T-helper 1 cell (primary cell): ENCODE measurements around the gene CENPP.

ENCODE experiments used
- DNase-seq, 5 donors: peaks; one replicate each; pipeline ENCODE4 v3.0.0-alpha.2; 2012 to 2020
- total RNA-seq, 4 donors: gene quantifications; one replicate each; lab custom pipeline; 2026; lab: John Stamatoyannopoulos, UW

Gene CENPP
- total RNA-seq, result 2.7 to 6.1 (median 4.5) reads per million in 4 donors

DNA sequence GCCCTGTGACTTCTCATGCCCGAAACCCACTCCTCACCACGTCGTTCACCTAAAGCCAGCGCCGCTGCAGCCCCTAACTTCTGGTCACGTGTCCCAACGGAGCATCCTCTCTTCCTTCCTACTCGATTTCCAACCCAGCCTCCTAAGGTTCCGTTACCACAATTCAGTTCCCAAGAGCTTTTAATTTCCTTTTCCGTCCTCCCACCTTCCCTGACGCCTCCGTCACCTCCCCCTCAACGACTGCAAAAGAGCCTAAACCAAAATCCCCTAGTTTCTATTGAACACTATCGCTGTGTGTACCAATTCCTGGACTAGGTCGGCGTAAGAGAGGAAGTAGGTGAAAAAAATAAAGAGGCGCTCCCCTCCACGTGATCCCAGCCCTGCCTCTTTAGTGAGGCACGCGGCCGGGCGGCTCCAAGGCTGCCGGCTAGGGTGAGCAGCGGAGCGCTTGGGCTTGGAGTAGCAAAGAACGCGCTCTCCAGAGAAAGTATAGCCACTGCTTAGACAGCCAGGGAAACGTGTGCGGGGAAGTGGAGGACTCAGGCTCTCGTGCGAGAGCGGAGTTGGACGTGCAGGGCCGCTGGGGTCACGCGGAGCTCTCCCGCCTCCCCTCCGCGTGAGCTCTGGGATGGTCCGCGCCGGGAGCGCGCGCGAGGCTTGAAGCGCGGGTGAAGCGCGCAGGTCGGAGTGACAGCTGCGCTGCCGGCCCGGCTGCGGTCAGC is at the start of gene CENPP, which contains the start of gene NOL8:
CENPP (plus strand) TSS at position 685 of the 722 bp plus-strand sequence.
NOL8 (minus strand) TSS at position 82 of the 722 bp plus-strand sequence. CDS start 1,189 bp downstream, outside the sequence.
- DNase-seq, result peak; percentile 62 to 92 (median 75)

DNA sequence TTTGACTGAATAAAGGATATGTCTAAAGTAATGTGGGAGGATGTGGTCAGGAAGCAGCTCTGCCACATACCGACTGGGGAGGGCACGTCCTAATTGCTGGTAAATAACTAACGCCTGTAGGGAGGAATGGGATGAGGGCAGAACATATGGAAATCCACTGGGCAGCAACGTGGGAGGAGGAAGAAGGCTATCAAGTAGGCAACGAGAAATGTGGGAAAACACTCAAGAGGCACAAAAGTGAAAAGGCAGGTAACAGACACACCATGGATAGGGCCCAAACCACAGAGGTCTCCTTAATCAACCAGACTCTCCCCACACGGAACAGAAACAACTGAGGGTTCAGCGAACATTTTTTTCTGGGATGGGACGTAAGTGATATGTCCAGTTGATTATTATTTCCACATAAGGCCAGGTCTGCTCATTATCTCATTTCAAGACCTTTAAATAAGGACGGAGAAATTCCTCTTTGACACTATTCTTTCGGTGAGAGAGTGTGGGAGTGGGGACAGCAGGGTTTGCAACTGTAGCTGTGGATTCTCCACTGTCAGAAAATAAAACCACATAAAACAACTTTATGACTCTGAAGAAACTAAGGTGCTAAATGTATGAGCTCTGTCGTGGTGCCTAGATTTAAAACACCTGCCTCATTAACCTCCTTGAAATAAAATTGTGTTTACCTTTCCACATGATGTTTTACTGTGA is 49.3 kb upstream of the CENPP start:
- peak in 1 of 5 donors; percentile 20 for DNase-seq

DNA sequence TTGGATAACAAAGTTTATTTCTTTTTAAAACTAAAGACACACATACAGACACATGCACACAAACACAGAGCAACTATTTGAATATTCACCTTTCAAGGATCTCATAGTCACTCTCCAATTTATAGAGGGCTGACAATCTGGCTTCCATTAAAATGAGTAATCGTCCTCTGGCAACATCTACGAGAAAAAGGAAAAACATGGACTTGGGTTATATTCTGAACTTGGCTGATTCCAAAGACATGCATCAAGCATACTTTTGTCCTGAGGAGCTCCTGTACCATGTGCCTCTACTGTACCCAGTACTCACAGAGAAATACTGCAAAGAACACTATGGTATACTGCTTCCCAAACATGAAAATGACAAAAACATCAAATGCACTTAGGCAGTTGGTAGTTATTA is 47.6 kb upstream of the CENPP start:
- no peak for DNase-seq

DNA sequence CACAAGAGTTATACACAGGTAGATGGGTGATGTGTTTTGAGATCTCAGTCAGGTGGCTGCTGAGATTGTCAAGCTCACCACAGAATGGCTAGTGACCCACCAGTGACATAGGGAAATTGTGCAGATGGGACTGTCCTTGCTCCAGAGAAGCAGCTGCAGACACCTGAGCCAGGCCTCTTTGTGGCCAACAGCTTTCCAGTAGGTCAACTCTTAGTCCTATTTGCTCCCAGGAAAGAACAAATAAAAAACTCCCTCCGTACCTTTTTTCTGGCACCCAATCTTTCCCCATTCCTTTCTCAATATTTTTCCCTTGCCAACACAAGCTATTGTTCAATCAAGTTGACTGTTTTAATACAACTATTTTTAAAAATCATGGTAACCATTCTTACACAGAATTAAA is 46.5 kb upstream of the CENPP start:
- no peak for DNase-seq

DNA sequence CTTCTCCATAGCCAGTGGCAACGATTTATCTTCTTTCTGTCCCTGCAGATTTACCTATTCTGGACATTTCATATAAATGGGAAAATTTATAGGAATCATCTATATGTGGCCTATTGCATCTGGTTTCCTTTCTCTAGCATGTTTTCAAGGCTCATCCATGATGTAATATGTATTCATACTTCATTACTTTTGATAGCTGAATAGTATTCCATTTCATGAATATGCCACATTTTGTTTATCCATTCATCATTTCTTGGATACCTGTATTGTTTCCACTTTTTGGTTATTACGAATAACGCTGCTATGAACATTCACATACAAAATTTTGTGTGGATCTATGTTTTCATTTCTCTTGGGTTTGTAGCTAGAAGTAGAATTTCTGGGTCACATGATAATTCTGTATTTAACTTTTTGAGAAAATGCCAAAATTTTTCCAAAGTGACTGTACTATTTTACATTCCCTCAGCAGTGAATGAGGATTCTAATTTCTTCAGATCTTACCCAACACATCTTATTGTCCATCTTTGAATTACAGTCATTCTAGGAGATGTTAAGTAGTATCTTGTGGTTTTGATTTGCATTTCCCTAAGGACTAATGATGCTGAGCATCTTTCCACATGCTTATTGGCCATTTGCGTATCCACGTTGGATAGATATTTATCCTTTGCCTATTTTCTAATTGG is 35.9 kb upstream of the CENPP start:
- no peak for DNase-seq

DNA sequence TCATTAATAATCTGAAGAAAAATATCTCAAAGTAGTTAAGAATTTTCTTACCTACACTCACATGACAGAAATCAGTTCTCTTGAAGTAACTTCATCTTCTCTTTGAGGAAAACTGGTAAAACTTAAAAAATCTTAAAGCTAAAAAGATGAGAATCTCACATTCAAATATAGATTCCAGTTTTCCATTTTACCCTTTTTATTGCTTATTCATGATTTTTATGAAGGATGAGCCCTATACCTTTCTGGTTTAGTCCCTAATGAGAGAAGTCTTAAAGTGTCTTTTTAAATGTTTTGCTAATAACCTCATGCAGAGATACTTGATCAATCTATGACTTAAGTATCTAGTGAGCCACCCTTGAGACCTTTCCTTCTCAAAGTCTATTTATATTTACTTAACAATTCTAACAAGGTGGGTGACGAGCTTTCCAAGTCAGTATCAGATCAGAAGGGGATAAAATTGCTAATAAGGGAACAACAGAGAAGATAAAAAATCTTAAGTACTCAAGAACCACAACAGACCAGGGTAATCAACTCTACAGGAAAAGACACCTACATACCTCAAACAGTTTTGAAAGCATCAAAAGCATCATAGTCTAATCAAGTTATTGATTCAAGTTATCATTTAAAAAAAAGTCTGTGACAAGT is 34.8 kb upstream of the CENPP start:
- DNase-seq, result no peak

DNA sequence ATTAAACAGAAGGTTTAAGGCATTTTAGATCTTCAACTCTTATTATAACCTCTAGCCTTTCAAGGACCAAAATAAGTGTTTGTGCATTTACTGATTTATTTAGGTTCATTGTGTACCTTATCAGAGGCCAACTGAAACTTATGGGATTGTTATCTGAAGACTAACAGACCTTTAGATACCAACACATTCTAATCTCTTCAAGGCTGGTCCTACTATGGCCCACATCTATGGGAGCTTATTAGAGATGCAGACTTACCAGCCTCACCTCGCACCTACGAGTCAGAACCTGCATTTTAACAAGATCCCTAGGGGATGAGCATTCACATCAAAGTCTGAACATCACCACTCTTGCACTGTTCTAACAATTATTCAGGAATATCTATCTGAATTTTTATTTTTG is 34.2 kb upstream of the CENPP start:
- DNase-seq, result no peak

DNA sequence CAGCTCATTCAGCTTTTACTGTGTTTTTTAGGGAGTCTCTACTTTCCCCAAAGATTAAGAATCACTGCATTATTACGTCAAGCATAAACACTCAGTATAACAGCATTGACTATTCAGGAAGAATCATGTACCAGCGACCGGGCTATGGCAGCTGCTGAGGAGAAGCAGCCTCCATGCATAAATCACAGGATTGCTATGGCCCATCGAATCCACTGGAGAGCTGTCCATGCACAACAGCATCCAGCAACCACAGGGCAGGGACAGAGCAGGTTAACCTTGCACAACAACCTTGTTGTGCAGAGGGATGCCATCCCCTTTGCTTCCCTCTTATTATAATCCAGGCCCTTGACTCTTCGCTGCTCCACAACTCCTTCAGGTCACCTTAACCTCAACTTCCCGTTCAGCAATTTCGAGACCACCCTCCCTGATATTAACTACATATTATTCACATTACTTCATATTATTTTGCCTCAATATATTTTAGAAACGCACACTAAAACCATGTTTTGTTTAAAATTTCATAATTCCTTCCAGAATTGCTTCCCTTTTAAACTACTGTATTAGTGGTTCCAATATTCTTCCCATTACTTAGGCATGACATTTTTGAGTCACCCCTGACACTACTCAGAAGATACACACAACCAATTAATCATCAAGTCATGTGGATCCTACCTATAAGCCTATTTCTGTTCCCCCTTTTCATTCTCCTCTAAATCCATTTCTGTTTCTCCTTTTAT is 33.2 kb upstream of the CENPP start:
- peak in 1 of 5 donors; percentile 10 for DNase-seq

DNA sequence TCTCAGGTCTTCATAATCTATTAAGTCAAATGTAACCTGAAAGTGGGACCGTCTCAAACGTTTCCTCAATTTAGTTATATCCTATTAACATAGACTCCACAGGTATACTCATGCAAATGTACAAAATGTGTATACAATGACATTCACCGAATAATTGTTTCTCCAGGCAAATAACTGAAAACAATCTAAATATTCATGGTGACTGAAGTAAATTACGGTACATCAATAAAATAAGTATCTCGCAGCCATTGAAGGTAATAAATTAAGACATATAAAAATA is 32.7 kb upstream of the CENPP start:
- no peak for DNase-seq

DNA sequence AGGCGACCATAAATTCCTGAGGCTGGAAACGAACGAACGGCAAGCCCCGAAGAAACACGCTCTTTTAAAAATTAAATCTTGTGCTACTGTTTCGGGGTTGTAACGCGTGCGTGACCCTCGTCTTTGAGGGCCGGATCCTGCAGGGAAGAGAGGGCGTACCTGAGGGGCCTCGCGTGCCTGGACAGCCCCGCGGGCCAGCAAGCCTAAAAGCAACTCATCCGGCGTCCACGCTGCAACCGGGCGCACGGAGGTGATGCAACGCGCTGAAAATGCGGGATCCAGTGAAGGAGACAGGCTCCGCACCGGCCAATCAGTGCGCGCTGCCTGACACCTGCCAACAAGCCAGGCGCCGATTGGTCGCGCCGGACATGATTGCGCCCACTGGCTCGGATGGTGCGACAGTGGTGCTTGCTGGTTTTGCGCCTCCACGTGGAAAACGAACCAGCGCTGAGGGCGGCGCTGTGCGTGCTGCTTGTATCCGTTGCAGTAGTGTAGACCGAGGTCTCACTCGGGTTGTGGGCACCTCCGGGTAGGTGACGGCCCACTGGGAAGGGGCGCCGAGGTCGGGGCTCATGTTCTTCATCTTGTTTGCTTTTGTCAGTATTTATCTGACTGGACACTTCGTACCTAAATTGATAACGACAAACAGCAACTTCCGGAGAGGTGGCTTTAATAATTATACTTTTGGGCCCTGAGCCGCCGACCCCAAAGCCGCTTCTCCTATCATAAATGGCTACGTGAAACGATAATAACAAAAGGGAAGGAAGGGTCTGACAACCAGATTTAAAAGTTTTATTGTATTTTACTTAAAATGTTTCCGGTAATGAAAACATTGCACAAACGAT is 32.1 kb upstream of the CENPP start, which contains the start of gene IARS1:
IARS1 (minus strand) TSS at position 246 of the 845 bp plus-strand sequence. CDS start 4,278 bp downstream, outside the sequence.
- peak; percentile 97 to 99 (median 98) for DNase-seq

DNA sequence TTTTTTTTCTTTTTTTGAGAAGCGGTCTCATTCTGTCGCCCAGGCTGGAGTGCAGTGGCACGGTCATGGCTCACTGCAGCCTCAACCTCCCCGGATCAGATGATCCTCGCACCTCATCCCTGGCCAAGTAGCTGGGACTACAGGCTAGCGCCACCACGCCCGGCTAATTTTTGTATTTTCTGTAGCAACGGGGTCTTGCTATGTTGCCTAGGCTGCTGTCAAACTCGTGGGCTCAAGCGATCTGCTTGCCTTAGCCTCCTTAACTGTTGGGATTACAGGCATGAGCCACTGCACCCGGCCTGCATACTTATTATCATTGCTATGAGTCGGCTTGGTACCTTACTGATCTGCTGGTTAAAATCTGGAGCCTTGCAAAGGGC is 31.5 kb upstream of the CENPP start:
- DNase-seq, result peak in 1 of 5 donors; percentile 27

DNA sequence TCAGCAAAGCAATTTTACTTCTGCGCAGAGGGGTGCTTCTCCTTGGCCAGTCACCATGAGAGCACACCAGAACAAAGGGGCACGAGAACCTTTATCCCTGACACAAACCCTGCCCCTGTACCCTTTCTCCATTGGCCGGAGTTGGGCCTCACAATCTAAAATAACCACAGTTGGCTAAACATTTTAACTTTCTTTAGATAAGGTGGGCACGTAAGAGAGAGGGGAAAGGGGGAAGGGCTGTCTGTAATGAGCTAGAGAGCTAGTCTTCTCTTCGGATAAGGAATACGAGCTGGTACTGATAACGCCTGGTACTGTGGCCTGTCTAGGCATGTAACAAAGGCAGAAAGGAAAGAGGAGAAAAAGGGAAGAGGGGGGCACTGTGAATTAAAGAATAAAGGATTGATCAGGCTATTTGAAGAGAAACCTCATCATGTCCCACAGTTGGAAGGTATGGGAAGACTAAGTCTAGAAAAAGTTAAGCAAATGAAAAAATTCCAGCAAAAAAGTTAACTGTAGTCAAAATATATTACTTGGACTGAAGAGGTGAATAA is 30.4 kb upstream of the CENPP start:
- DNase-seq, result no peak

DNA sequence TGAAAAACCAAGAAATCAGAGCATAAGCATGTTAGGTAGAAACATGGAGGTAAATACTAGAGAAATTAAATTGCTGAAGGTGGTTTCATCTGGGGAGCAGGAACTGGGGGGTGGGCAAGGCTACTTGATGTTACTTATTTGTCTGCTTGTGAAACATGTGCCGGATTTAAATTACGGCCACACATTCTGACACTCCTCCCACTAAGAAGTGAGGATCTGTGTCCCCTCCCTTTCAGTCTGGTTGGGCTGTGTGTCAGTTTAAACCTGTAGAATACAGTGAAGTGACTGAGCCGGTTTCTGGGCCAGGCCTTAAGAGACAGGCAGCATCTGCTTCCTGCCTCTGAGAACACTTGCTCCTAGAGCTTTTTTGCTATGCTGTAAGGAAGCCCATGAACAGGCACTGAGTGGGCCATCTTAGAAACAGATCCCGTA is 29.9 kb upstream of the CENPP start:
- peak in 1 of 5 donors; percentile 17 for DNase-seq

DNA sequence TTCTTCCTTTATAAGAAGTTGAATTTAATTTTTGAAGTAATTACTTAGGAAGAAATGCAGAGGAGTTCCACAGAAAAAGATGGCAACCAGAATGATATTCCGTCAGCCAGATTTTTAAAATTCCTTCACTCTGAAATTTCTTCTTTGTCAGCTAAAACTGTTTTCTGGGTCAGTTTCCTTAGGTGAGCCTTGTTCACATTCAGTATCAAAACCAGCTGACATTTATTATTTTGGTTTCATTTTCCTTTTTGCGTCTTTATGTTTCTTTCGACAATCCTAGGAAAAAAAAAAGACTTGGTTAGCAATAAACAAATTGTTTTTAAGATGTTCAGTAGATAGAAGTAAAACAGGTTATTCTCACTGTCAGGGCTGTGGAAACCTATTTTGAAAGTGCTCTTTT is 28.1 kb upstream of the CENPP start:
- no peak for DNase-seq

DNA sequence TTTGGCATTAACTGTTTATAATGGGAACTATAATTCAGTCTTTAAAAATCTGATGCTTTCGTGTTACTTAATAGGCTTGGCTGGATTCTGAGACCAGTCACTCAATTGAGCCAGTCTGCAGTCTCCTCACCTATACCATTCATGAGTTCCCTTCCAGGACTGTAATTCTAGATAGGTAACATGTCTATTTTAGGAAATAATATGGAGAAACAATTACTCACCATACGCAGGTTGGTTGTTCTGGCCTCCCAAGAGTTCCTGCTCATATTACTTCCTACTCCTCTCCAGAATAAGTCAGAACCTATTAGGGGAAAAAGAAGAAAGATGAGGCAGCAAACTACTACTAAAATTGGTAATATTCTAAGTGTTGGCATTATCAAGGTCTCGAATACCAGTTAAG is 27.7 kb upstream of the CENPP start:
- no peak for DNase-seq

DNA sequence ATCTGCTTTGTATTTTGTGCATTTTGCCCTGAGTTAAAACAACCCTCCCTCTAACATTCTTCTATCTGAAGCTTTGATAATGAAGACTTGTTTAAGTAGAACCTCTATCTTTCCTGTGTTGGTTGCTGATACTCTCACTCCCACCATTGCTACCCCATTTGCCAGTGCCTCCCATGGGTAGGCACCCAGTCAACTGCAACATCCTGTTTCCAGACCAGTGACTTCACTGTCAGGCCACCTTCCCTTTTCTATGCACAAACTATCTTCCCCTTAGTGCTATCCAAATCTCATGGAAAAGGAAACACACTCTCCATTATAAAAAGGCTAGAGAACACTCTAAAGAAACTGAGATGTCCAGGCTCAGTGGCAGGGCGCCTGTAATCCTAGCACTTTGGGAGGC is 26.6 kb upstream of the CENPP start:
- DNase-seq, result no peak

DNA sequence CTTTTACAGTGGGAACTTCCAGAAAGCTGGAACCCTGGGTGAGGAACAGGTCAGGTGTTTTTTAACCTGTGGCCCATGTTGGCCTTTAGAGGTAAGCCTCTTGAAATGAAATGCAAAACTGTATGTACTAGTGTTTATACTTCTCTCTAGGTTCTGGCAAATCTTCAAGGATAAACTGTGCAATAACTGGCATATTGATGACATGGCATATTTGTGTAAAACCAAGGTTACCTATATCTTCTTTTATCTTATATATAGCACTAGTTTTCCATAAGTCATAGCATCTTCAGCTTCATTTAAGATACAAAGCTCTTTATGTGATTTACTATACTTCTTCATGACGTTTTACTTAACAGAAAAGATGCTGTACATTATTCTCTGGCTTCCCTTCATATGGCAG is 24.8 kb upstream of the CENPP start:
- DNase-seq, result no peak

DNA sequence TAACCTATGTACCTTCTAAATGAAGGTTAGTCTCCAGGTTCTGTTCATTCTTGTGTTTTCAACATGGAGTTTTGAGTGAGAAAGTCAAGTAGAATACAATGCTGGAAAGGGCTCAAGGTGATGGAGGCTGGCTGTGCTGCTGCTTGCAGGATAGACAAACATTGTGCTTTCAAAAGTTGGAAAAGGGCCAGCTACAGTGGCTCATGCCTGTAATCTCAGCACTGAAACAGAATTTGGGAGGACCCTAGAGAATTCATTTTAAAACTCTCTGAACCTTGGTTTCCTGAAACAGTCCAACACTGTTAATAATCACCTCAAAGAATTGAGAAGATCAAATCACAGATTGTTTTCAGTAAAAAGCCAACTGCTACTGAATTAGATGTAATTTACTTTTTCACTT is 16.9 kb upstream of the CENPP start:
- no peak for DNase-seq

DNA sequence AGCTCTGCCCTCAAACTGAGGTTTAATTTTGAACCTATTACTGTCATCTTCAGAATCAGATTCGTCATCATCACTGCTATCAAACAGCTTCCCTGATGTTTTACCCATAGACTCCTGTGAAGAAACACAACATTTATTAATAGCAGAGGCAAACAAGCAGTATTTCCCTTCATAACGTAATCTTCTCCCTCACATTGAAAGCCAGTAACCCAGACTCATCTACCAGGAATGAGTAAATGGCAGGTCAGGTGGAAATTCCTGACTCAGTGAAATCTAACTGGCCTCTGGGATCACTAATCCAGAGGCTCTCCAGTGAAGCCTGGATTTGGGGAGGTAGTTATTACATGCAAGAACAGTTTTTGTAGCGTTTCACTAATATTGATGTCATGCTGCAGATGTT is 15.2 kb upstream of the CENPP start:
- DNase-seq, result no peak

DNA sequence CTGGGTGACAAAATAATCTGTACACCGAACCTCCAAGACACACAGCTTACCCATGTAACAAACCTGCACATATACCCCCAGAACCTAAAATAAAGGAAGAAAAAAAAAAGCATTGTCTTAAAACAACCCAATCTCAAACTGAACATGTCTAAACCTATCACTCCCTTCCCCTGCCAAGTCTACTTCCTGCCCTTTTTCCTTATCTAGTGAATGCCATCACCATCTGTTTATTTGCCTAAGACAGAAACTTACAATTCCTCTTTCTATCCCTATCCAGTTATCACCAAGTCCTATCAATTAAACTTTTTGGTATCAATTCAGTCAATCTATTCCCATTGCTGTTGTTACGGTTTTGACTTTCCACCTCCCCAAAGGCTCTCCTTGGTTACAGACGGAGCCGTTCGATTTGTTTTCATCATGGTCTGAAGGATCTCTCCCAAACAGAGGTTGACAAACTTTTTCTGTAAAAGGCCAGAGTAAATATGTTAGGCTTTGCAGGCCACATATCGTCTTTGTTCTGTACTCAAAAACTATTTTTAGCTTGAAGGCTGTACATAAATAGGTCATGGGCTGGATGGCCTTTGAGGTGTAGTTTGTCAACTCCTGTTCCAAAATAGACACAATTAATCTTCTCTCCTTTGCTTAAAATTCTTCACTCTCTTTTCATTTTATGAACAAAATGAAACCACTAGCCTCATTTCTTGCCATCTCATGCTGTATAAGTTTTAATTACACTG is 12.7 kb upstream of the CENPP start:
- no peak for DNase-seq
